Endothelial cell of umbilical vein (primary cell): ENCODE data around the gene HSD17B10. TPM values are rescaled to one million over a fixed set of nuclear protein-coding genes. Genes with fewer than 3 reads are reported as not detected.

Experiments used
- BruUV-seq: library from RNA; stranded (reverse); fragments of 400-500 nt; replicated peaks from 2 replicates; lab custom pipeline; 2021; lab: Mats Ljungman, UMichigan
- CTCF ChIA-PET: fragments of 300-600, 350-600 bp; sonication (Branson Sonifier 250); formaldehyde crosslinking; loops from one replicate; lab custom pipeline; 2021; ENCODE audit warnings: antibody characterized with exemption, inconsistent platforms; lab: Charles Lee
- POLR2A ChIA-PET: fragments of 300-600, 350-600 bp; sonication (Branson Sonifier 250); formaldehyde crosslinking; loops from one replicate; lab custom pipeline; 2021; ENCODE audit warnings: antibody characterized with exemption, inconsistent platforms; lab: Charles Lee
- DNase-seq: peaks from one replicate; pipeline ENCODE4 v3.0.0-alpha.2; 2011; ENCODE audit warnings: low read depth, low spot score
- FAIRE-seq: peaks from 2 replicates; lab custom pipeline; 2011; peaks lifted over from hg19 to GRCh38; lab: Jason Lieb, UNC
- H2AFZ ChIP-seq: 2 replicates; pipeline ENCODE4 v1.6.0; 2012; ENCODE audit warnings: low read depth, low read length, control low read depth, inconsistent platforms
- H3K27ac ChIP-seq: 2 replicates; pipeline ENCODE4 v1.5.1; 2011; ENCODE audit warnings: low read depth, mild to moderate bottlenecking, control low read depth, low read length, moderate library complexity; ENCODE audit not compliant: insufficient read depth
- H3K27me3 ChIP-seq, 2 experiments: 2 replicates each; pipeline versions ENCODE4 v1.6.0 to v1.6.1; 2011; ENCODE audit warnings: low read length in 2 of 2, mixed read lengths in 1 of 2; ENCODE audit not compliant: control insufficient read depth in 2 of 2, insufficient read depth in 2 of 2
- H3K36me3 ChIP-seq, 2 experiments: 2 replicates in 1 of 2; 3 replicates in 1 of 2; pipeline ENCODE4 v1.5.1; 2011; ENCODE audit warnings: low read length in 2 of 2, mild to moderate bottlenecking in 1 of 2, moderate library complexity in 1 of 2; ENCODE audit not compliant: control insufficient read depth in 2 of 2, insufficient read depth in 2 of 2; ENCODE audit errors: extremely low read depth in 1 of 2
- H3K4me1 ChIP-seq: 3 replicates; pipeline ENCODE4 v1.5.1; 2011; ENCODE audit warnings: mild to moderate bottlenecking, low read length; ENCODE audit not compliant: control insufficient read depth, insufficient read depth; ENCODE audit errors: extremely low read depth
- H3K4me2 ChIP-seq: 2 replicates; pipeline ENCODE4 v1.6.1; 2011; ENCODE audit warnings: low read length, control low read depth, mixed read lengths; ENCODE audit not compliant: insufficient read depth
- H3K4me3 ChIP-seq, 3 experiments: fragments of 200-600 bp in 1 of 3; sonication (generic), shearing (Covaris generic) in 1 of 3; replicated peaks in 1 of 3; 2 replicates each; pipeline ENCODE4 v1.5.1; 2011 to 2016; ENCODE audit warnings: control low read depth in 3 of 3, low read length in 3 of 3, mild to moderate bottlenecking in 2 of 3, inconsistent platforms in 1 of 3, low read depth in 1 of 3, moderate library complexity in 1 of 3; ENCODE audit not compliant: insufficient read depth in 1 of 3
- H3K79me2 ChIP-seq: 2 replicates; pipeline ENCODE4 v1.6.0; 2012; ENCODE audit warnings: low read length, inconsistent platforms; ENCODE audit not compliant: control insufficient read depth, insufficient read depth
- H3K9ac ChIP-seq: replicated peaks from 2 replicates; pipeline ENCODE3; 2011; ENCODE audit warnings: low read length, control low read depth; ENCODE audit not compliant: insufficient read depth; ENCODE audit errors: extremely low read depth
- H3K9me1 ChIP-seq: replicated peaks from 3 replicates; pipeline ENCODE4 v1.6.0; 2011; ENCODE audit warnings: mild to moderate bottlenecking, low read length; ENCODE audit not compliant: control insufficient read depth, insufficient read depth; ENCODE audit errors: extremely low read depth
- H3K9me3 ChIP-seq: replicated peaks from 2 replicates; pipeline ENCODE4 v1.5.1; 2012; ENCODE audit warnings: low read length, inconsistent platforms; ENCODE audit not compliant: control insufficient read depth, insufficient read depth
- H4K20me1 ChIP-seq: replicated peaks from 2 replicates; pipeline ENCODE3; 2011; ENCODE audit warnings: mild to moderate bottlenecking, low read length; ENCODE audit not compliant: control insufficient read depth, insufficient read depth; ENCODE audit errors: extremely low read depth
- CTCF ChIP-seq, 2 donors: IDR thresholded peaks; 1 replicate in 1 of 2; 2 replicates in 1 of 2; pipeline ENCODE4 v1.5.1; 2011; ENCODE audit warnings: low read length in 2 of 2, mild to moderate bottlenecking in 2 of 2, moderate library complexity in 2 of 2, control low read depth in 1 of 2, inconsistent platforms in 1 of 2, low read depth in 1 of 2; ENCODE audit not compliant: insufficient read depth in 1 of 2; ENCODE audit errors: extremely low read depth in 1 of 2
- EZH2 ChIP-seq: IDR thresholded peaks from 2 replicates; pipeline ENCODE4 v1.6.1; 2012; ENCODE audit warnings: borderline replicate concordance, low read depth, mild to moderate bottlenecking, moderate library complexity, low read length, inconsistent platforms; ENCODE audit not compliant: severe bottlenecking
- FOS ChIP-seq: IDR thresholded peaks from 2 replicates; pipeline ENCODE4 v1.6.1; 2011; ENCODE audit warnings: mild to moderate bottlenecking, low read length, moderate library complexity, borderline replicate concordance; ENCODE audit not compliant: insufficient read depth
- GATA2 ChIP-seq: IDR thresholded peaks from 2 replicates; pipeline ENCODE4 v1.7.0; 2011; ENCODE audit warnings: low read depth, mild to moderate bottlenecking, moderate library complexity, mixed read lengths, low read length; ENCODE audit not compliant: insufficient read length, insufficient read depth
- JUN ChIP-seq: IDR thresholded peaks from 2 replicates; pipeline ENCODE4 v1.6.1; 2011; ENCODE audit warnings: borderline replicate concordance, low read depth; ENCODE audit not compliant: insufficient read length, insufficient read depth
- MAX ChIP-seq: IDR thresholded peaks from 2 replicates; pipeline ENCODE4 v1.6.1; 2011; ENCODE audit not compliant: insufficient read depth, insufficient read length
- MYC ChIP-seq: IDR thresholded peaks from one replicate; pipeline ENCODE4 v1.6.1; 2011; ENCODE audit warnings: mild to moderate bottlenecking, low read depth, low read length
- POLR2A ChIP-seq: IDR thresholded peaks from 2 replicates; pipeline ENCODE4 v1.6.1; 2012; ENCODE audit warnings: low read depth, mild to moderate bottlenecking, control low read depth, low read length
- POLR2AphosphoS5 ChIP-seq: IDR thresholded peaks from 2 replicates; pipeline ENCODE4 v1.6.1; 2012; ENCODE audit warnings: low read depth, mild to moderate bottlenecking, control low read depth, low read length, moderate library complexity; ENCODE audit not compliant: insufficient read depth
- dilution Hi-C: fragments of 300-500 bp; cut with MboI; formaldehyde crosslinking; loops from one replicate; pipeline ENCODE4 v1.15.0; 2019; ENCODE audit warnings: low sequenced_read_pairs; ENCODE audit not compliant: extremely low pct_ligation_motif_present
- intact Hi-C: fragments of 100-400 bp; cut with micrococcal nuclease; formaldehyde crosslinking; loops from one replicate; pipeline ENCODE4 v1.10.0; 2022
- polyA plus RNA-seq, 4 experiments: library from polyadenylated mRNA; depleted of rRNA in 3 of 4; stranded (reverse) in 3 of 4; unstranded in 1 of 4; fragments of >200 nt; gene quantifications; 2 replicates each; pipeline versions ENCODE4 v1.2.1 to v1.2.3, GENCODE V29; 2011 to 2012; ENCODE audit warnings: missing spikeins in 1 of 4
- total RNA-seq: library from RNA; stranded (reverse); gene quantifications from 2 replicates; pipeline ENCODE4 v1.2.3, GENCODE V29; 2021

HSD17B10 gene
- total and polyA plus RNA-seq, 2 donors (not counting 3 experiments of a cell fraction or from before 2014, with no cell fraction given): 82.3 to 171 TPM

- H3K9me1 ChIP-seq: no peaks in the 10 kb centered on the region
- CTCF ChIA-PET: interaction anchor here (0.7 to 1.7 kb wide), 3 partner anchors 122 to 128 kb away, joined by 3 to 10 read pairs (median 8); no protein-coding TSS in a partner anchor
- peak overlapping the region; percentile 91 for H2AFZ ChIP-seq
- no peaks in the 10 kb centered on the region for H3K36me3 ChIP-seq
- intact Hi-C loops (loop anchor here (1.0 to 2.0 kb wide), 2 partner anchors 18 to 124 kb away; partner anchors contain the start of genes RIBC1 and SMC1A), dilution Hi-C loops (no loop called here)
- no peak overlapping the region for H3K27ac ChIP-seq
- no TSS peak for BruUV-seq
- POLR2A ChIA-PET: no interaction called here
- no peaks in the 10 kb centered on the region for H3K79me2 ChIP-seq
- no peaks in the 10 kb centered on the region for H3K27me3 ChIP-seq
- DNase-seq (peak; percentile 54), FAIRE-seq (peak; percentile 94)
- peak overlapping the region; percentile 24 for H3K9ac ChIP-seq
- peak overlapping the region in 2 of 3 experiments; percentile 35 to 52 for H3K4me3 ChIP-seq
- TF ChIP-seq POLR2A (no peak), FOS (peak; percentile 58)
- no peaks in the 10 kb centered on the region for H4K20me1 ChIP-seq
- H3K4me1 ChIP-seq: peaks cover 7% of the 10 kb centered on the region
- H3K9me3 ChIP-seq: no peaks in the 10 kb centered on the region
- H3K4me2 ChIP-seq: peak overlapping the region; percentile 86
These were observed 6.7 kb upstream of the HSD17B10 start for GRCh38 chrX:53440621-53441517.

GRCh38 chrX:53440101-53440500 lies 5.9 kb upstream of the HSD17B10 start:
- Histone ChIP-seq H3K9me3 (no peaks in the 10 kb centered on the region), H3K4me3 (no peak overlapping the region), H3K4me1 (peaks cover 7% of the 10 kb centered on the region), H3K27ac (no peak overlapping the region), H2AFZ (peak overlapping the region; percentile 91), H3K79me2 (no peaks in the 10 kb centered on the region), H4K20me1 (no peaks in the 10 kb centered on the region), H3K27me3 (no peaks in the 10 kb centered on the region), H3K9ac (no peak overlapping the region), H3K9me1 (no peaks in the 10 kb centered on the region), H3K4me2 (peak overlapping the region; percentile 86), H3K36me3 (no peaks in the 10 kb centered on the region)
- intact Hi-C loops (loop anchor here (2.0 kb wide), 1 partner anchor 17 kb away; the partner anchor contains the start of genes RIBC1 and SMC1A), dilution Hi-C loops (no loop called here)
- ChIA-PET POLR2A (no interaction called here), CTCF (interaction anchor here (1.7 kb wide), 2 partner anchors 123 to 127 kb away, joined by 8 to 10 read pairs; no protein-coding TSS in a partner anchor)
- FAIRE-seq (no peak), DNase-seq (no peak)
- TF ChIP-seq MYC (no peak), MAX (no peak), FOS (no peak), GATA2 (no peak), EZH2 (no peak), POLR2AphosphoS5 (no peak), JUN (no peak), POLR2A (no peak), CTCF (IDR thresholded peaks at IDR 0.05; ENCODE audit: extremely low read depth in 1 of 2, insufficient read depth in 1 of 2, low read depth in 1 of 2, low read length in 2 of 2) (no peak)
- BruUV-seq: no TSS peak
